H9 (cell line): ENCODE measurements around the gene MC1R. TPM values are rescaled to one million over a fixed set of nuclear protein-coding genes. Genes with fewer than 3 reads are reported as not detected.

Source experiments
- DNase-seq: peaks from one replicate; pipeline ENCODE4 v3.0.0-alpha.2; 2017
- H2AFZ ChIP-seq: one replicate; pipeline ENCODE4 v1.6.1; 2013; ENCODE audit warnings: mild to moderate bottlenecking, low read length, control low read depth, moderate library complexity
- H2AK5ac ChIP-seq: 2 replicates; pipeline ENCODE4 v1.6.1; 2013; ENCODE audit warnings: low read length, control low read depth, mixed read lengths; ENCODE audit not compliant: insufficient read length
- H2BK120ac ChIP-seq: one replicate; pipeline ENCODE4 v1.6.1; 2013; ENCODE audit warnings: low read depth, mild to moderate bottlenecking, low read length, control low read depth, inconsistent platforms; ENCODE audit not compliant: poor library complexity, severe bottlenecking
- H2BK12ac ChIP-seq: 2 replicates; pipeline ENCODE4 v1.6.1; 2013; ENCODE audit warnings: low read length, control low read depth, mixed read lengths, low read depth; ENCODE audit not compliant: insufficient read length
- H2BK15ac ChIP-seq: 2 replicates; pipeline ENCODE4 v1.6.1; 2013; ENCODE audit warnings: low read depth, low read length, control low read depth
- H2BK20ac ChIP-seq: one replicate; pipeline ENCODE4 v1.6.1; 2013; ENCODE audit warnings: low read depth, mild to moderate bottlenecking, low read length, control low read depth, inconsistent platforms; ENCODE audit not compliant: poor library complexity, severe bottlenecking
- H2BK5ac ChIP-seq: 2 replicates; pipeline ENCODE4 v1.6.1; 2013; ENCODE audit warnings: low read length, control low read depth, mixed read lengths; ENCODE audit not compliant: insufficient read length
- H3K14ac ChIP-seq: 2 replicates; pipeline ENCODE4 v1.6.1; 2013; ENCODE audit warnings: low read length, control low read depth; ENCODE audit not compliant: insufficient read depth
- H3K18ac ChIP-seq: 2 replicates; pipeline ENCODE4 v1.6.1; 2013; ENCODE audit warnings: low read depth, mild to moderate bottlenecking, mixed read lengths, low read length, control low read depth; ENCODE audit not compliant: insufficient read length
- H3K23ac ChIP-seq: 2 replicates; pipeline ENCODE4 v1.6.1; 2013; ENCODE audit warnings: low read length, control low read depth, mixed read lengths, low read depth; ENCODE audit not compliant: insufficient read length
- H3K23me2 ChIP-seq: 2 replicates; pipeline ENCODE4 v1.6.1; 2013; ENCODE audit warnings: low read depth, mild to moderate bottlenecking, mixed read lengths, low read length, control low read depth; ENCODE audit not compliant: insufficient read length, poor library complexity, severe bottlenecking
- H3K27ac ChIP-seq: 2 replicates; pipeline ENCODE4 v1.5.1; 2013; ENCODE audit warnings: low read length, control low read depth, mixed read lengths, low read depth; ENCODE audit not compliant: insufficient read length
- H3K27me3 ChIP-seq: 2 replicates; pipeline ENCODE4 v1.6.1; 2013; ENCODE audit warnings: low read length, control low read depth, inconsistent platforms; ENCODE audit not compliant: insufficient read depth
- H3K4ac ChIP-seq: 2 replicates; pipeline ENCODE4 v1.6.1; 2013; ENCODE audit warnings: low read depth, mild to moderate bottlenecking, control low read depth, inconsistent platforms, low read length, moderate library complexity
- H3K4me1 ChIP-seq: 2 replicates; pipeline ENCODE4 v1.6.1; 2013; ENCODE audit warnings: low read length, control low read depth, inconsistent platforms; ENCODE audit not compliant: insufficient read depth
- H3K4me2 ChIP-seq: 2 replicates; pipeline ENCODE4 v1.6.1; 2013; ENCODE audit warnings: low read length, control low read depth, mixed read lengths; ENCODE audit not compliant: insufficient read length, insufficient read depth
- H3K56ac ChIP-seq: 2 replicates; pipeline ENCODE4 v1.6.1; 2013; ENCODE audit warnings: low read depth, mild to moderate bottlenecking, mixed read lengths, low read length, control low read depth; ENCODE audit not compliant: insufficient read length
- H3K79me1 ChIP-seq: 2 replicates; pipeline ENCODE4 v1.6.1; 2013; ENCODE audit warnings: low read depth, mild to moderate bottlenecking, moderate library complexity, low read length, control low read depth, inconsistent platforms; ENCODE audit not compliant: insufficient read depth, poor library complexity, severe bottlenecking
- H3K79me2 ChIP-seq: 2 replicates; pipeline ENCODE4 v1.6.1; 2013; ENCODE audit warnings: low read length, control low read depth, inconsistent platforms; ENCODE audit not compliant: insufficient read depth
- H3K9ac ChIP-seq: 2 replicates; pipeline ENCODE4 v1.6.1; 2013; ENCODE audit warnings: low read length, control low read depth, mixed read lengths; ENCODE audit not compliant: insufficient read length; ENCODE audit errors: extremely low read depth
- H3K9me3 ChIP-seq: one replicate; pipeline ENCODE4 v1.6.1; 2013; ENCODE audit warnings: low read depth, low read length, inconsistent platforms; ENCODE audit not compliant: control insufficient read depth
- H3T11ph ChIP-seq: one replicate; pipeline ENCODE4 v1.6.1; 2013; ENCODE audit warnings: mild to moderate bottlenecking, low read length, control low read depth, inconsistent platforms
- H4K20me1 ChIP-seq: one replicate; pipeline ENCODE4 v1.6.1; 2013; ENCODE audit not compliant: control insufficient read depth, insufficient read length, insufficient read depth
- H4K5ac ChIP-seq: 2 replicates; pipeline ENCODE4 v1.6.1; 2013; ENCODE audit warnings: low read depth, mild to moderate bottlenecking, mixed read lengths, low read length, control low read depth; ENCODE audit not compliant: insufficient read length
- H4K8ac ChIP-seq: replicated peaks from 2 replicates; pipeline ENCODE4 v1.6.1; 2013; ENCODE audit warnings: low read length, control low read depth, mixed read lengths, low read depth; ENCODE audit not compliant: insufficient read length
- H4K91ac ChIP-seq: 2 replicates; pipeline ENCODE4 v1.6.1; 2013; ENCODE audit warnings: low read depth, mild to moderate bottlenecking, moderate library complexity, mixed read lengths, low read length, control low read depth; ENCODE audit not compliant: insufficient read length
- H3K27ac Mint-ChIP-seq, 3 experiments: 2 replicates in 2 of 3; 3 replicates in 1 of 3; pipeline ENCODE4 v1.8.0; 2020 to 2021; ENCODE audit warnings: mixed read lengths in 3 of 3, mild to moderate bottlenecking in 1 of 3, moderate library complexity in 1 of 3
- H3K27me3 Mint-ChIP-seq: 2 replicates; pipeline ENCODE4 v1.8.0; 2021; ENCODE audit warnings: low read depth, mild to moderate bottlenecking, moderate library complexity, mixed read lengths
- H3K36me3 Mint-ChIP-seq, 3 experiments: 2 replicates in 2 of 3; 3 replicates in 1 of 3; pipeline ENCODE4 v1.8.0; 2020 to 2021; ENCODE audit warnings: low read depth in 3 of 3, mixed read lengths in 3 of 3; ENCODE audit not compliant: insufficient read depth in 1 of 3
- H3K4me1 Mint-ChIP-seq, 2 experiments: 2 replicates each; pipeline ENCODE4 v1.8.0; 2020; ENCODE audit warnings: mixed read lengths in 2 of 2
- H3K4me3 Mint-ChIP-seq, 2 experiments: 2 replicates in 1 of 2; 3 replicates in 1 of 2; pipeline ENCODE4 v1.8.0; 2020 to 2021; ENCODE audit warnings: mild to moderate bottlenecking in 2 of 2, mixed read lengths in 2 of 2, moderate library complexity in 1 of 2
- H3K9me3 Mint-ChIP-seq, 2 experiments: 2 replicates in 1 of 2; 3 replicates in 1 of 2; pipeline ENCODE4 v1.8.0; 2020; ENCODE audit warnings: mild to moderate bottlenecking in 2 of 2, mixed read lengths in 2 of 2, moderate library complexity in 1 of 2
- CTCF ChIP-seq: fragments of 200-600 bp; sonication (generic); conservative IDR thresholded peaks from 3 replicates; pipeline ENCODE4 v1.8.0; 2021; ENCODE audit warnings: antibody characterized with exemption, mild to moderate bottlenecking
- WGBS: extraction: QIAGEN DNeasy Blood & Tissue Kit; methylation state at CpG from one replicate; pipeline ENCODE4 v1.1.7; 2013; ENCODE audit warnings: missing lambda C conversion rate, low lambda C conversion rate, mixed read lengths; ENCODE audit not compliant: insufficient read length; ENCODE audit errors: extremely low coverage; 5-methylcytosine and 5-hydroxymethylcytosine counted together
- total RNA-seq: library from RNA; stranded (reverse); gene quantifications from 2 replicates; pipeline ENCODE4 v1.2.1, GENCODE V29; 2021

Gene MC1R
- total RNA-seq, 1 experiment from 2014 or later, result 4.7 TPM

DNA sequence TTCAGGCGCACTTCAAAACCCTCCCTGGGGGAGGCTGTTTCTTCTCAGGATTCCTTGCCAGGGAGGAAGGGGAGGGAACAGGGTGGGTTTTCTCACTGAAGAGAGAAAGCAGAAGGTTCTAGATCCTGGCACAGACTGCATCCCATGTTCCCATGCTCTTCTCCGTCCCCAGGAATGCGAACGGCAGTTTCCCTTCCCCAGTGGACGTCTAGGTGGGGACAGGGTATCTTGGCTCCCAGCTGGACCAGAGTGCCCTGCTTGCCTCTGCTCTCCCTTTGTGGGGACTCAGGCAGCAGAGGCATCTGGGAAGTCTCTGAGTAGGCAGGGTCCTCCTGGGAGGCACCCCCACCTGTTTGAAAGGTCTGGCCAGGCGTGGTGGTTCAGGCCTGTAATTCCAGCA lies 48.2 kb upstream of the MC1R start:
- peaks cover 5% of the 10 kb centered on the region for H3K9me3 ChIP-seq
- H3K23ac ChIP-seq, result no peak overlapping the region
- no peak overlapping the region for H4K8ac ChIP-seq
- Mint-ChIP-seq H3K4me3 (no peak overlapping the region), H3K4me1 (peaks cover 3 to 9% of the 10 kb centered on the region in 2 experiments; a peak in 2 of 4 replicates), H3K9me3 (peaks cover 15 to 19% of the 10 kb centered on the region in 2 experiments), H3K36me3 (peaks cover 20 to 25% (median 24%) of the 10 kb centered on the region in 3 experiments), H3K27ac (peak overlapping the region in 1 of 3 experiments; percentile 55; a peak in 1 of 7 replicates), H3K27me3 (no peaks in the 10 kb centered on the region)
- H3K79me2 ChIP-seq, result no peaks in the 10 kb centered on the region
- H3K9ac ChIP-seq, result no peak overlapping the region
- no peak overlapping the region for H3K4ac ChIP-seq
- no peak overlapping the region for H3K27ac ChIP-seq
- H2BK12ac ChIP-seq, result no peak overlapping the region
- H4K91ac ChIP-seq, result no peak overlapping the region
- H4K20me1 ChIP-seq, result no peaks in the 10 kb centered on the region
- H3K4me1 ChIP-seq, result no peaks in the 10 kb centered on the region
- no peak for DNase-seq
- no peak overlapping the region for H2BK5ac ChIP-seq
- no peak overlapping the region for H2BK15ac ChIP-seq
- H2BK20ac ChIP-seq, result no peak overlapping the region
- H3K18ac ChIP-seq, result no peak overlapping the region
- H2AK5ac ChIP-seq, result no peak overlapping the region
- peaks cover 5% of the 10 kb centered on the region for H3K23me2 ChIP-seq
- no peaks in the 10 kb centered on the region for H3K79me1 ChIP-seq
- no peak overlapping the region for H2AFZ ChIP-seq
- no peak overlapping the region for H3T11ph ChIP-seq
- no peak overlapping the region for H3K56ac ChIP-seq
- H3K4me2 ChIP-seq, result no peak overlapping the region
- no peak overlapping the region for H2BK120ac ChIP-seq
- H4K5ac ChIP-seq, result no peak overlapping the region
- WGBS, result no CpG with 5 or more reads among the region's 6 CpGs
- no peaks in the 10 kb centered on the region for H3K27me3 ChIP-seq
- TF ChIP-seq CTCF, result no peak
- no peak overlapping the region; the same call in 1 of the 2 replicates for H3K14ac ChIP-seq
